HCT116 (cell line): ENCODE data around the gene CSRNP2.

Experiments used
- EZH2phosphoT487 ChIP-seq: fragments of 200-600 bp; IDR thresholded peaks from 2 replicates; pipeline ENCODE4 v1.6.1; 2018; ENCODE audit warnings: antibody characterized with exemption, borderline replicate concordance
- POLR2AphosphoS5 ChIP-seq: IDR thresholded peaks from 2 replicates; pipeline ENCODE4 v1.6.1; 2011; ENCODE audit warnings: mild to moderate bottlenecking, low read depth, low read length, moderate library complexity
- ZFX ChIP-seq: fragments of 450-650 bp; IDR thresholded peaks from 2 replicates; pipeline ENCODE4 v1.6.1; 2017
- ZNF274 ChIP-seq: fragments of 200-500 bp; sonication (Bioruptor generic); IDR thresholded peaks from 2 replicates; pipeline ENCODE4 v1.6.1; 2014; ENCODE audit warnings: mild to moderate bottlenecking, low read depth, low read length, inconsistent platforms
- TF ChIP-seq, protein P1 (sequence below), 3 experiments: fragments of 200-600 bp in 1 of 3; sonication (generic) in 1 of 3; IDR thresholded peaks in 2 of 3; conservative IDR thresholded peaks in 1 of 3; 2 replicates each; pipeline ENCODE4 v1.5.1; 2012 to 2017; ENCODE audit warnings: low read depth in 2 of 3, low read length in 2 of 3, antibody characterized with exemption in 1 of 3, borderline replicate concordance in 1 of 3, control low read depth in 1 of 3, mild to moderate bottlenecking in 1 of 3, mixed read lengths in 1 of 3, mixed run types in 1 of 3, moderate library complexity in 1 of 3; ENCODE audit not compliant: insufficient read depth in 1 of 3
- TF ChIP-seq, protein P2 (sequence below): IDR thresholded peaks from 2 replicates; pipeline ENCODE4 v1.6.1; 2012

DNA sequence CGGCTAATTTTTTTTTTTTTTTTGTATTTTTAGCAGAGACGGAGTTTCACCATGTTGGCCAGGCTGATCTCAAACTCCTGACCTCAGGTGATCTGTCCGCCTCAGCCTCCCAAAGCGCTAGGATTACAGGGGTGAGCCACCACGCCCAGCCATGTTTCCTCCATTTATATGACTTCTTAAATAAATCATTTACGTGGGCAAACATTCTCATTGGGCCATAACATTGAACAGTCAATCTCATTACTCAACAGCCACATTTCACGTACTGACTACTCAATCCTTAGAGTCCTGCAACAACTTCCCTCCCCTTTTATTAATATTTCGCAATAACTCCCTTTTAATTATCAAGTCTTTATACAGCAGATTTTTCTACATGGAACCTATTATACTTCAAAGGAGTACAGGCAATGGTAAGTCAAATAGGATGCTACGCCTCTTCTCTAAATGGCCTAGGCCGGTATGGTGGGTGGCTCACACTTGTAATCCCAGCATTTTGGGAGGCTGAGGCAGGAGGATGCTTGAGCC is 7.4 kb upstream of the CSRNP2 start:
- TF ChIP-seq EZH2phosphoT487: no peak
- no peak for TF ChIP-seq ZNF274
- TF ChIP-seq, protein P1, sequence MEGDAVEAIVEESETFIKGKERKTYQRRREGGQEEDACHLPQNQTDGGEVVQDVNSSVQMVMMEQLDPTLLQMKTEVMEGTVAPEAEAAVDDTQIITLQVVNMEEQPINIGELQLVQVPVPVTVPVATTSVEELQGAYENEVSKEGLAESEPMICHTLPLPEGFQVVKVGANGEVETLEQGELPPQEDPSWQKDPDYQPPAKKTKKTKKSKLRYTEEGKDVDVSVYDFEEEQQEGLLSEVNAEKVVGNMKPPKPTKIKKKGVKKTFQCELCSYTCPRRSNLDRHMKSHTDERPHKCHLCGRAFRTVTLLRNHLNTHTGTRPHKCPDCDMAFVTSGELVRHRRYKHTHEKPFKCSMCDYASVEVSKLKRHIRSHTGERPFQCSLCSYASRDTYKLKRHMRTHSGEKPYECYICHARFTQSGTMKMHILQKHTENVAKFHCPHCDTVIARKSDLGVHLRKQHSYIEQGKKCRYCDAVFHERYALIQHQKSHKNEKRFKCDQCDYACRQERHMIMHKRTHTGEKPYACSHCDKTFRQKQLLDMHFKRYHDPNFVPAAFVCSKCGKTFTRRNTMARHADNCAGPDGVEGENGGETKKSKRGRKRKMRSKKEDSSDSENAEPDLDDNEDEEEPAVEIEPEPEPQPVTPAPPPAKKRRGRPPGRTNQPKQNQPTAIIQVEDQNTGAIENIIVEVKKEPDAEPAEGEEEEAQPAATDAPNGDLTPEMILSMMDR (IDR thresholded peaks at IDR 0.05 in 2 of 3, conservative IDR thresholded peaks at IDR 0.05 in 1 of 3; ENCODE audit: borderline replicate concordance in 1 of 3, insufficient read depth in 1 of 3, low read depth in 2 of 3, low read length in 2 of 3): no peak
- no peak for TF ChIP-seq ZFX
- TF ChIP-seq, protein P2, sequence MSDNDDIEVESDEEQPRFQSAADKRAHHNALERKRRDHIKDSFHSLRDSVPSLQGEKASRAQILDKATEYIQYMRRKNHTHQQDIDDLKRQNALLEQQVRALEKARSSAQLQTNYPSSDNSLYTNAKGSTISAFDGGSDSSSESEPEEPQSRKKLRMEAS: no peak
- TF ChIP-seq POLR2AphosphoS5: no peak
